Epithelial cell of proximal tubule (primary cell): ENCODE data around the gene FGF6. TPM values are rescaled to one million over a fixed set of nuclear protein-coding genes. Genes with fewer than 3 reads are reported as not detected.
"Not testable (repeated sequence)": the region's sequence is repeated elsewhere in the genome, so short reads cannot be mapped to it uniquely, and the experiment has no call there.

Experiments used
- DNase-seq: peaks from one replicate; pipeline ENCODE4 v3.0.0-alpha.2; 2011; ENCODE audit warnings: low read depth
- H3K4me3 ChIP-seq: 2 replicates; pipeline ENCODE4 v1.5.1; 2011; ENCODE audit warnings: low read depth, mild to moderate bottlenecking, low read length
- total RNA-seq: library from RNA; depleted of rRNA; stranded (reverse); fragments of >200 nt; gene quantifications from 2 replicates; pipeline ENCODE4 v1.2.3, GENCODE V29; 2015
- TF ChIP-seq, protein P1 (sequence below): conservative IDR thresholded peaks from 2 replicates; pipeline ENCODE4 v1.5.1; 2012; ENCODE audit warnings: low read depth, mild to moderate bottlenecking, low read length

FGF6 gene
- total RNA-seq, 1 donor from 2014 or later = not detected

DNA sequence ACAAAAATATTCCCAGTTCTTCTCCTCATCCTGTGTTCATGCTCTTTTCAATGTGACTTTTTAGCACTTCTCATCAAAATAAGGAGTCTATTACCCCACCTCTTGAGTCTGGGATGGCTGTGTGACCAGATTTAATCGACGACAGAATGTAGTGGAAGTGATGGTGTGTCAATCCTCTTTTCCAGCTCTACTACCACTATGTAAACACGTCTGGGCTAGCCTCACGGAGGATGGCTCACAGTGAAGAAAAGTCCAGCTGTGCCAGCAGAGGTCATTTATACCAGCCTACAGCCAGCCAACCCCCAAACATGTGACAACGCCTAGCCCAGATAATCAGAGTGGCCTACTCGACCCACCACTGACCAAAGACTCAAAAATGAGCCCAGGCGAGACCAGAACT, 37.3 kb upstream of the FGF6 start:
- TF ChIP-seq, protein P1, sequence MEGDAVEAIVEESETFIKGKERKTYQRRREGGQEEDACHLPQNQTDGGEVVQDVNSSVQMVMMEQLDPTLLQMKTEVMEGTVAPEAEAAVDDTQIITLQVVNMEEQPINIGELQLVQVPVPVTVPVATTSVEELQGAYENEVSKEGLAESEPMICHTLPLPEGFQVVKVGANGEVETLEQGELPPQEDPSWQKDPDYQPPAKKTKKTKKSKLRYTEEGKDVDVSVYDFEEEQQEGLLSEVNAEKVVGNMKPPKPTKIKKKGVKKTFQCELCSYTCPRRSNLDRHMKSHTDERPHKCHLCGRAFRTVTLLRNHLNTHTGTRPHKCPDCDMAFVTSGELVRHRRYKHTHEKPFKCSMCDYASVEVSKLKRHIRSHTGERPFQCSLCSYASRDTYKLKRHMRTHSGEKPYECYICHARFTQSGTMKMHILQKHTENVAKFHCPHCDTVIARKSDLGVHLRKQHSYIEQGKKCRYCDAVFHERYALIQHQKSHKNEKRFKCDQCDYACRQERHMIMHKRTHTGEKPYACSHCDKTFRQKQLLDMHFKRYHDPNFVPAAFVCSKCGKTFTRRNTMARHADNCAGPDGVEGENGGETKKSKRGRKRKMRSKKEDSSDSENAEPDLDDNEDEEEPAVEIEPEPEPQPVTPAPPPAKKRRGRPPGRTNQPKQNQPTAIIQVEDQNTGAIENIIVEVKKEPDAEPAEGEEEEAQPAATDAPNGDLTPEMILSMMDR = no peak
- DNase-seq = no peak
- H3K4me3 ChIP-seq = no peak overlapping the region

DNA sequence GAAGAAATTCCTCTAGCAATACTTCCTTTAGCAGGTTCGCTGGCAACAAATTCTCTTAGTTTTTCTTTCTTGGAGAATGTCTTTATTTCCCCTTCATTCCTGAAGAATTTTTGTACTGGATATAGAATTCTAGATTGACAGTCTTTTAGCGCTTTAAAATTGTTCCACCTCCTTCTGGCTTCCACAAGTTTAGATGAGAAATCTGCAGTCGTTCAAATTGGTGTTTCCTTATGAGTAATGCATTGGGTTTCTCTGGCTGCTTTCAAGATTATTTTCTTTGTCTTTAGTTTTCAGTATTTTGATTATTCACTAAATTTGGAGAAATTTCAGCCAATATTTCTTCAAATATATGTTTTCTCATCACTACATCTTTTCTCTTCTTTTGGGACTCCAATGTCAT, 33.3 kb upstream of the FGF6 start:
- TF ChIP-seq, protein P1 = no peak
- no peak overlapping the region for H3K4me3 ChIP-seq
- DNase-seq = no peak

- no peak overlapping the region for H3K4me3 ChIP-seq
- DNase-seq = no peak
- TF ChIP-seq, protein P1 = no peak
Observed at GRCh38 chr12:4477129-4477528, 31.5 kb upstream of the FGF6 start.

DNA sequence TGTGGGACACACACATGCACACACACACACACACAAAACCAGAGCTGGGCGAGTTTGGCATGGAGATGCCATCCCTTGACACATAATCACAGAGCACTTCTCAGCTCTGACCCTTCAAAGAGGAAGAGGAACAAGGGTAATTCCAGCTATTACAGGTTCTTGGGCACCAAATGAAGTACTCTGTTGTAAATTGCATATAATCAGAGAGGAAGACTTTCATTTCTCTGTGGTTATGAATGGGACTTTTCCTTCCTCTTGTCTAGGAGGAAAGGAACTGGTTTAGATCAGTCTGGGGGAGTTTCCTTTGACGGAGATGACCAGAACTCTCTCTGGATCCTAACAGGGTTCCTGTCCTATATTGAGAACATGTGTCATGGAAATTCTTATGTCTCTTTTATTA, 26.4 kb upstream of the FGF6 start:
- TF ChIP-seq, protein P1 = no peak
- H3K4me3 ChIP-seq = no peak overlapping the region
- no peak for DNase-seq

- TF ChIP-seq, protein P1 = no peak
- DNase-seq = no peak
- no peak overlapping the region for H3K4me3 ChIP-seq
Observed at GRCh38 chr12:4471256-4471655, 25.6 kb upstream of the FGF6 start.

DNA sequence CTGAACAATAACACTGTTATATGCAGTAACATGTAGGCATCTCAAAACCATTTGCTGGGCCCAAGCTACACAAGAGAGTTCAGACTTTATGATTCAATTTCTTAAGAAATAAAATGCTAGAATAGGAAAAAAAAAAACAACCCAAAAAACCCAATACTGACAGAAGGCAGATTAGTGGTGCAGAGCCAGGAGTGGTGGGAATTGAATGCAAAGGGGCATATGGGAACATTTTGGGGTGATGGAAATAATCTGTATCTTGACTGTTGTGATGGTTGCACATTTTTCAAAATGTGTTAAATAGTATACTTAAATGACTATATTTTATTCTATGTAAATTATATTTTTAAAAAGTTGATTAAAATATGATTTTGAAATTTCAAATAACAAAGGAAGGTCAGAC, 23.4 kb upstream of the FGF6 start:
- TF ChIP-seq, protein P1 = no peak
- DNase-seq = no peak
- H3K4me3 ChIP-seq = no peak overlapping the region

- TF ChIP-seq, protein P1 = no peak
- no peak overlapping the region for H3K4me3 ChIP-seq
- DNase-seq = no peak
Observed at GRCh38 chr12:4460761-4461160, 15.1 kb upstream of the FGF6 start.

- not testable (repeated sequence) for DNase-seq, H3K4me3 ChIP-seq
Observed at GRCh38 chr12:4455849-4456248, 10.2 kb upstream of the FGF6 start.
